HG03175 (cell line): ENCODE data around the gene OR4C16.

Experiments
- ATAC-seq: cut with Tn5 transposase; IDR thresholded peaks from one replicate; pipeline ENCODE4 v1.9.1; 2021; ENCODE audit warnings: mild to moderate bottlenecking, moderate library complexity; ENCODE audit not compliant: unreplicated experiment

OR4C16 gene

GRCh38 chr11:55571828-55572227, at the start of gene OR4C16:
Gene OR4C16 (plus strand): TSS chr11:55572128. CDS start chr11:55572128, 0 bp downstream.
- no peak for ATAC-seq

GRCh38 chr11:55554169-55554568, 17.8 kb upstream of the OR4C16 start, which contains the start of gene OR4C15:
Gene OR4C15 (plus strand): TSS chr11:55554469. CDS start chr11:55554469, 0 bp downstream.
- ATAC-seq, result no peak

GRCh38 chr11:55572548-55572947, 620 bp downstream of the OR4C16 start:
- ATAC-seq, result no peak

- ATAC-seq, result no peak
These were observed 35.6 kb downstream of the OR4C16 start, which contains the start of gene OR4C11 for GRCh38 chr11:55607545-55607944. Gene OR4C11 (minus strand): TSS chr11:55607645. CDS start chr11:55604373, 3,272 bp downstream.
